GM19351 (cell line): ENCODE data around the gene GRK6.
A peak's percentile ranks its signal among the peaks of the same experiment; 100 is the strongest.
"Not testable (repeated sequence)": the region's sequence is repeated elsewhere in the genome, so short reads cannot be mapped to it uniquely, and the experiment has no call there.

Experiments used
- ATAC-seq: cut with Tn5 transposase; IDR thresholded peaks from one replicate; pipeline ENCODE4 v1.9.1; 2021; ENCODE audit warnings: mild to moderate bottlenecking, moderate library complexity; ENCODE audit not compliant: unreplicated experiment

GRK6 gene

GRCh38 chr5:177397875-177398390, 28.5 kb upstream of the GRK6 start:
- no peak for ATAC-seq

- no peak for ATAC-seq
These were observed 26.2 kb upstream of the GRK6 start, which contains the start of gene PFN3 for GRCh38 chr5:177399997-177400868. Gene PFN3 (minus strand): TSS chr5:177400661. CDS start chr5:177400576, 85 bp downstream.

- ATAC-seq, result no peak
These were observed 24.0 kb upstream of the GRK6 start for GRCh38 chr5:177402271-177403043.

GRCh38 chr5:177403102-177403791, 23.2 kb upstream of the GRK6 start:
- peak; percentile 32 for ATAC-seq

- peak; percentile 81 for ATAC-seq
These were observed 22.5 kb upstream of the GRK6 start for GRCh38 chr5:177403792-177404640.

- ATAC-seq, result no peak
These were observed 21.8 kb upstream of the GRK6 start for GRCh38 chr5:177404641-177405179.

GRCh38 chr5:177405312-177405711, 21.2 kb upstream of the GRK6 start:
- no peak for ATAC-seq

- no peak for ATAC-seq
These were observed 20.7 kb upstream of the GRK6 start for GRCh38 chr5:177405805-177406204.

- no peak for ATAC-seq
These were observed 17.3 kb upstream of the GRK6 start, which contains the start of gene F12 for GRCh38 chr5:177409043-177409801. Gene F12 (minus strand): TSS chr5:177409564. CDS start chr5:177409527, 37 bp downstream.

GRCh38 chr5:177410575-177410974, 15.9 kb upstream of the GRK6 start:
- ATAC-seq, result no peak

- ATAC-seq, result peak; percentile 86
These were observed 13.8 kb upstream of the GRK6 start for GRCh38 chr5:177412603-177413233.

- ATAC-seq, result no peak
These were observed 12.0 kb upstream of the GRK6 start for GRCh38 chr5:177414481-177414880.

- not testable (repeated sequence) for ATAC-seq
These were observed 9.4 kb upstream of the GRK6 start for GRCh38 chr5:177417081-177417480.

- ATAC-seq, result no peak
These were observed 7.4 kb upstream of the GRK6 start for GRCh38 chr5:177419046-177419445.

- ATAC-seq, result not testable (repeated sequence)
These were observed 6.0 kb upstream of the GRK6 start for GRCh38 chr5:177420472-177420871.

- ATAC-seq, result no peak
These were observed 5.2 kb upstream of the GRK6 start for GRCh38 chr5:177421062-177421798.

GRCh38 chr5:177423671-177424070, 2.8 kb upstream of the GRK6 start:
- no peak for ATAC-seq
